Cardiac ventricle fibroblast (primary cell): ENCODE results near the gene SCGB1C1. TPM values are rescaled to one million over a fixed set of nuclear protein-coding genes. Genes with fewer than 3 reads are reported as not detected.

ENCODE experiments used
- total RNA-seq: library from RNA; depleted of rRNA; stranded (reverse); fragments of >200 nt; gene quantifications from 2 replicates; pipeline ENCODE4 v1.2.3, GENCODE V29; 2015

SCGB1C1 gene
- not detected in 2 replicates for total RNA-seq

DNA sequence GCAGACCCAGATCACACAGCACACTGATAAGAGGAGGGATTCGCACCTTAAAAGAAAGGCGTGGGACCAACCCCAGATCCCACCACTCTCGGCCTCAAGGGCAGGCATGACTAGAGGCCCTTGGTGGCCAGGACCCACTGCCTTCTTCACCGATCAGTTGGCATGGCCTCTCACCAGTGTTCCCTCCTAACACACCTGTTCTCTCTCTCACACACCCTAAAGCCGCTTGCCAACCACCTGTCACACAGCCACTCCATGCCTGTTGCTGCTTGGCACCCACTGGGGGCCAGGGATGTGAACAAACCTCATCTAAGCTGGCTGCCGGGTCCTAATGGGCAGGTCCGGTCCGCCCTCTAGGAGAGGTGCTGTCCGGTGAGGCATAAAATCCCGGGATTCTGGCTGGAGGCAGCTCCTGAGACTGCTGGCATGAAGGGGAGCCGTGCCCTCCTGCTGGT lies at the start of gene SCGB1C1:
SCGB1C1 (plus strand) TSS at position 405 of the 455 bp plus-strand sequence; CDS start at position 427, 22 bp downstream.

DNA sequence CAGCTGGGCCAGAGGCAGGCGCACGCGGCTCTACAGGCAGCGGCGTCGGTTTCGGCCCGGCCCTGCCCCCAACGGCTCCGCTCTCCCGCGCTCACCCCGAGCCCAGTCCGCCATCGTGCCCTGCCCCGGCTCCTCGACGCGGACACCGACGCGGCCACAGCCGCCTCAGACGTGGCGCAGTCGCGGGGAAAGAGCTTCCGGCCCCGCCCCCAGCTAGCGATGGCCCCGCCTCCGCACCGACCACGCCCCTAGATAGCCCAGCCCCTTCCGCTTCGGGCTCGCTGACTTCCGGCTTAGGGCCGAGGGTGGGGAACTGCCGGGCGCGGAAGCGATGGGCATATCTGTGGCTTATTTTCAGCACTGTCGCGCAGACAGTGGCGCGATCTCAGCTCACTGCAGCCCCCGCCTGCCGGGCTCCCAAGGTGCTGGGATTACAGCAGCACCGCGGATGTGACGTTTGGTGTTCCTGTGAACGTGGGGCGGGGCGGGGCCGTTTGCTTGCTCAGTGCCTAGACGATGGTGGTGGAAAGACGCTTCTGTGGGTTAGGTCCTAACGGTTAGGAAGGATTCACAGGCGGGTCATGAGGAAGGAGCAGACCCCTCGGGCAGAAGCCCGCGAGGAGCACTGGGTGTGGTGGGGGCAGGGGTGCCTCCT lies 14.5 kb downstream of the SCGB1C1 start, which contains the start of the genes BET1L and RIC8A:
BET1L (minus strand) TSS at position 192 of the 655 bp plus-strand sequence; CDS start at position 114, 78 bp downstream.
RIC8A (plus strand) TSS at position 501 of the 655 bp plus-strand sequence. CDS start 1,147 bp downstream, outside the sequence.

DNA sequence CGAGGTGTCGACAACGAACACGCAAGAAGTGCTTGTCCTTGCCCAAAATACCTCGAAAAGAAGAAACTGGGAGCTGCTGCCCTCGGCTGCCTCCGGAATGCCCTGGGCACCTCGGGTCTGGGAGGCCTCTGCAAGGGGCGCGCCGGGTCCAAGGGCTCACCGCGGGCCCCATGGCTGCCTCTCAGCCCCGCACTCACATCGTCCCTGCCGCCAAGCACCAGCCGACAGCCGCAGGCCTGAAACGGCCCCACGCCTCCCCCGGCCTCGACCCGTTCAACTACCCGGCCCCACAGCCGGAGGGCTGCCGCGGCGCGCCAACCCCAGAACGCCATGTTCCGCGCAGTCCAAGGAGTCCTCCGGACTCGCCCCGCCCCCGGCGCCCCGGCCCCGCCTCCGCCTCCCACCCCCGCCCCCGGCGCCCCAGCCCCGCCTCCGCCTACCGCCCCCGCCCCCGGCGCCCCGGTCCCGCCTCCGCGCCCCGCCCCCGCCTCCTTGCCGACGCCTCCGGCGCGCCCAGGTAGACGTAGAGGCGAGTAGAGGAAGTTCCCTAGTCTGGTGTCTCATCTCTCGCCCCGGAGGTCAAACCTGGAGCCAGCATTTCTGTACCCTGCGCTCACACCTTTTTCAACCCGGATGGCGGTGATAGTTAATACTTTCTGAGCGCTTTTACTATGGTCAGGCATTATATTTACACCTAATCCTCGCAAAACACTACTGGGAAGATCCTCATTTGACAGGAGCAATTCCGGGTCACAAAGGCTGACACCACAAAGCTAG lies 43.3 kb downstream of the SCGB1C1 start, which contains the start of gene SIRT3:
SIRT3 (minus strand) TSS at position 346 of the 777 bp plus-strand sequence; CDS start at position 332, 14 bp downstream.

DNA sequence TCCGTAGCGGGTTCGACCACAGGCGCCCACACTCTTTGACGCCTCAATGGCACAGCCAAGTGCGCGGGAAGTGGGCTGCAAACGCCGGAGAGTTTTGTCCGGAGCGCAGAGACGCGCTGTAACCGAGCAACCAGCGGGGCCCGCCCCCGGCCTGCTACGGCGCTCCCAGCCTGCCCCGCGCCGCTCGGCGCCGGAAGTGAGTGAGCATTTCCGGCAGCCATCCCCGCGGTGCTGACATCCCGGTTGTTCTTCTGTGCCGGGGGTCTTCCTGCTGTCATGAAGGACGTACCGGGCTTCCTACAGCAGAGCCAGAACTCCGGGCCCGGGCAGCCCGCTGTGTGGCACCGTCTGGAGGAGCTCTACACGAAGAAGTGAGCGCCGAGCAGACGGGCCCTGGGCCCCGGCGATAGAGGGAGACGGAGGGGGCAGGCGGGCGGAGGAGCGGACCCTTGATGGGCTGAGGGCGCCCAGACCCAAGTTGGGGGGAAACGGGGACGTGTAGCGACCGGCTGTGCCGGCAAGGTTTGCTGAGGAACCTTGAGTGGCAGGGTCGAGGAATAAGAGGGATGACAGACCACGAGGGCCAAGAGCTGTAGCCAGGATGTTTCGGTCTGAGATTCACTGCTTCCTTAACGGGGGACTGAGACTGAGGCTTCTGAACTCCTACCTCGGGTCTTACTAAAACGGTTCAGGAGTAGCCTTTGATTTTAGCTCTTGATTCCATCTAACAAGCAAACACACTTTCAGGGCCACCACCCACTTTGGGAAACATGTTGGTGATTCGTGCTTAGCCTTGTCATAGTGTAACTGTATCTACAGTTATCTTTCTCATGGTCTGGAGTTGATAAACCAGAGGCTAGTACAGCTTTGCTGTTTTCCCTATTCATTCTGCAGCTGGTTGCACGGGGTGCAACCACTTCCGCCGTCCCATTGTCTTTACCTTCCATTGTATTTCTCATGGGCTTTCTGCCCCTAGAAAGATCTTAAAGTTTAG lies 44.2 kb downstream of the SCGB1C1 start, which contains the start of gene PSMD13:
PSMD13 (plus strand) TSS at position 203 of the 994 bp plus-strand sequence; CDS start at position 277, 74 bp downstream.

Other genes with a start within 250 kb of the SCGB1C1 start
- gene BET1L, start 14.3 kb downstream of the SCGB1C1 start, total RNA-seq: 40.8 and 46.0 TPM in 2 replicates
- 67.6 and 101 TPM in 2 replicates for gene RIC8A, start 14.6 kb downstream of the SCGB1C1 start, total RNA-seq
- 12.4 and 15.3 TPM in 2 replicates for gene SIRT3, start 43.3 kb downstream of the SCGB1C1 start, total RNA-seq
- 67.0 and 81.2 TPM in 2 replicates for gene PSMD13, start 43.9 kb downstream of the SCGB1C1 start, total RNA-seq
- gene NLRP6, start 85.3 kb downstream of the SCGB1C1 start, total RNA-seq: not detected in 2 replicates
- 7.7 and 11.5 TPM in 2 replicates for gene PGGHG, start 96.0 kb downstream of the SCGB1C1 start, total RNA-seq
- gene IFITM5, start 106.4 kb downstream of the SCGB1C1 start, total RNA-seq: not detected in 2 replicates
- gene IFITM2, start 114.7 kb downstream of the SCGB1C1 start, total RNA-seq: 427 and 562 TPM in 2 replicates
- 393 and 397 TPM in 2 replicates for gene IFITM1, start 121.0 kb downstream of the SCGB1C1 start, total RNA-seq
- 564 and 629 TPM in 2 replicates for gene IFITM3, start 127.8 kb downstream of the SCGB1C1 start, total RNA-seq
- 5.1 and 8.8 TPM in 2 replicates for gene B4GALNT4, start 176.4 kb downstream of the SCGB1C1 start, total RNA-seq
- 0.68 and 3.5 TPM in 2 replicates for gene PKP3, start 201.1 kb downstream of the SCGB1C1 start, total RNA-seq
- gene SIGIRR, start 221.9 kb downstream of the SCGB1C1 start, total RNA-seq: 28.3 and 39.8 TPM in 2 replicates
- gene ANO9, start 248.9 kb downstream of the SCGB1C1 start, total RNA-seq: not detected in 2 replicates